H9 (cell line): ENCODE measurements around the gene ZFYVE28. TPM values are rescaled to one million over a fixed set of nuclear protein-coding genes. Genes with fewer than 3 reads are reported as not detected.

Experiments used
- DNase-seq: peaks from one replicate; pipeline ENCODE4 v3.0.0-alpha.2; 2017
- H2AFZ ChIP-seq: one replicate; pipeline ENCODE4 v1.6.1; 2013; ENCODE audit warnings: mild to moderate bottlenecking, low read length, control low read depth, moderate library complexity
- H2AK5ac ChIP-seq: 2 replicates; pipeline ENCODE4 v1.6.1; 2013; ENCODE audit warnings: low read length, control low read depth, mixed read lengths; ENCODE audit not compliant: insufficient read length
- H2BK120ac ChIP-seq: one replicate; pipeline ENCODE4 v1.6.1; 2013; ENCODE audit warnings: low read depth, mild to moderate bottlenecking, low read length, control low read depth, inconsistent platforms; ENCODE audit not compliant: poor library complexity, severe bottlenecking
- H2BK12ac ChIP-seq: 2 replicates; pipeline ENCODE4 v1.6.1; 2013; ENCODE audit warnings: low read length, control low read depth, mixed read lengths, low read depth; ENCODE audit not compliant: insufficient read length
- H2BK15ac ChIP-seq: 2 replicates; pipeline ENCODE4 v1.6.1; 2013; ENCODE audit warnings: low read depth, low read length, control low read depth
- H2BK20ac ChIP-seq: one replicate; pipeline ENCODE4 v1.6.1; 2013; ENCODE audit warnings: low read depth, mild to moderate bottlenecking, low read length, control low read depth, inconsistent platforms; ENCODE audit not compliant: poor library complexity, severe bottlenecking
- H2BK5ac ChIP-seq: 2 replicates; pipeline ENCODE4 v1.6.1; 2013; ENCODE audit warnings: low read length, control low read depth, mixed read lengths; ENCODE audit not compliant: insufficient read length
- H3K14ac ChIP-seq: 2 replicates; pipeline ENCODE4 v1.6.1; 2013; ENCODE audit warnings: low read length, control low read depth; ENCODE audit not compliant: insufficient read depth
- H3K18ac ChIP-seq: 2 replicates; pipeline ENCODE4 v1.6.1; 2013; ENCODE audit warnings: low read depth, mild to moderate bottlenecking, mixed read lengths, low read length, control low read depth; ENCODE audit not compliant: insufficient read length
- H3K23ac ChIP-seq: 2 replicates; pipeline ENCODE4 v1.6.1; 2013; ENCODE audit warnings: low read length, control low read depth, mixed read lengths, low read depth; ENCODE audit not compliant: insufficient read length
- H3K23me2 ChIP-seq: 2 replicates; pipeline ENCODE4 v1.6.1; 2013; ENCODE audit warnings: low read depth, mild to moderate bottlenecking, mixed read lengths, low read length, control low read depth; ENCODE audit not compliant: insufficient read length, poor library complexity, severe bottlenecking
- H3K27ac ChIP-seq: 2 replicates; pipeline ENCODE4 v1.5.1; 2013; ENCODE audit warnings: low read length, control low read depth, mixed read lengths, low read depth; ENCODE audit not compliant: insufficient read length
- H3K27me3 ChIP-seq: 2 replicates; pipeline ENCODE4 v1.6.1; 2013; ENCODE audit warnings: low read length, control low read depth, inconsistent platforms; ENCODE audit not compliant: insufficient read depth
- H3K4ac ChIP-seq: 2 replicates; pipeline ENCODE4 v1.6.1; 2013; ENCODE audit warnings: low read depth, mild to moderate bottlenecking, control low read depth, inconsistent platforms, low read length, moderate library complexity
- H3K4me1 ChIP-seq: 2 replicates; pipeline ENCODE4 v1.6.1; 2013; ENCODE audit warnings: low read length, control low read depth, inconsistent platforms; ENCODE audit not compliant: insufficient read depth
- H3K4me2 ChIP-seq: 2 replicates; pipeline ENCODE4 v1.6.1; 2013; ENCODE audit warnings: low read length, control low read depth, mixed read lengths; ENCODE audit not compliant: insufficient read length, insufficient read depth
- H3K56ac ChIP-seq: 2 replicates; pipeline ENCODE4 v1.6.1; 2013; ENCODE audit warnings: low read depth, mild to moderate bottlenecking, mixed read lengths, low read length, control low read depth; ENCODE audit not compliant: insufficient read length
- H3K79me1 ChIP-seq: 2 replicates; pipeline ENCODE4 v1.6.1; 2013; ENCODE audit warnings: low read depth, mild to moderate bottlenecking, moderate library complexity, low read length, control low read depth, inconsistent platforms; ENCODE audit not compliant: insufficient read depth, poor library complexity, severe bottlenecking
- H3K79me2 ChIP-seq: 2 replicates; pipeline ENCODE4 v1.6.1; 2013; ENCODE audit warnings: low read length, control low read depth, inconsistent platforms; ENCODE audit not compliant: insufficient read depth
- H3K9ac ChIP-seq: 2 replicates; pipeline ENCODE4 v1.6.1; 2013; ENCODE audit warnings: low read length, control low read depth, mixed read lengths; ENCODE audit not compliant: insufficient read length; ENCODE audit errors: extremely low read depth
- H3K9me3 ChIP-seq: one replicate; pipeline ENCODE4 v1.6.1; 2013; ENCODE audit warnings: low read depth, low read length, inconsistent platforms; ENCODE audit not compliant: control insufficient read depth
- H3T11ph ChIP-seq: one replicate; pipeline ENCODE4 v1.6.1; 2013; ENCODE audit warnings: mild to moderate bottlenecking, low read length, control low read depth, inconsistent platforms
- H4K20me1 ChIP-seq: one replicate; pipeline ENCODE4 v1.6.1; 2013; ENCODE audit not compliant: control insufficient read depth, insufficient read length, insufficient read depth
- H4K5ac ChIP-seq: 2 replicates; pipeline ENCODE4 v1.6.1; 2013; ENCODE audit warnings: low read depth, mild to moderate bottlenecking, mixed read lengths, low read length, control low read depth; ENCODE audit not compliant: insufficient read length
- H4K8ac ChIP-seq: replicated peaks from 2 replicates; pipeline ENCODE4 v1.6.1; 2013; ENCODE audit warnings: low read length, control low read depth, mixed read lengths, low read depth; ENCODE audit not compliant: insufficient read length
- H4K91ac ChIP-seq: 2 replicates; pipeline ENCODE4 v1.6.1; 2013; ENCODE audit warnings: low read depth, mild to moderate bottlenecking, moderate library complexity, mixed read lengths, low read length, control low read depth; ENCODE audit not compliant: insufficient read length
- H3K27ac Mint-ChIP-seq, 3 experiments: 2 replicates in 2 of 3; 3 replicates in 1 of 3; pipeline ENCODE4 v1.8.0; 2020 to 2021; ENCODE audit warnings: mixed read lengths in 3 of 3, mild to moderate bottlenecking in 1 of 3, moderate library complexity in 1 of 3
- H3K27me3 Mint-ChIP-seq: 2 replicates; pipeline ENCODE4 v1.8.0; 2021; ENCODE audit warnings: low read depth, mild to moderate bottlenecking, moderate library complexity, mixed read lengths
- H3K36me3 Mint-ChIP-seq, 3 experiments: 2 replicates in 2 of 3; 3 replicates in 1 of 3; pipeline ENCODE4 v1.8.0; 2020 to 2021; ENCODE audit warnings: low read depth in 3 of 3, mixed read lengths in 3 of 3; ENCODE audit not compliant: insufficient read depth in 1 of 3
- H3K4me1 Mint-ChIP-seq, 2 experiments: 2 replicates each; pipeline ENCODE4 v1.8.0; 2020; ENCODE audit warnings: mixed read lengths in 2 of 2
- H3K4me3 Mint-ChIP-seq, 2 experiments: 2 replicates in 1 of 2; 3 replicates in 1 of 2; pipeline ENCODE4 v1.8.0; 2020 to 2021; ENCODE audit warnings: mild to moderate bottlenecking in 2 of 2, mixed read lengths in 2 of 2, moderate library complexity in 1 of 2
- H3K9me3 Mint-ChIP-seq, 2 experiments: 2 replicates in 1 of 2; 3 replicates in 1 of 2; pipeline ENCODE4 v1.8.0; 2020; ENCODE audit warnings: mild to moderate bottlenecking in 2 of 2, mixed read lengths in 2 of 2, moderate library complexity in 1 of 2
- CTCF ChIP-seq: fragments of 200-600 bp; sonication (generic); conservative IDR thresholded peaks from 3 replicates; pipeline ENCODE4 v1.8.0; 2021; ENCODE audit warnings: antibody characterized with exemption, mild to moderate bottlenecking
- WGBS: extraction: QIAGEN DNeasy Blood & Tissue Kit; methylation state at CpG from one replicate; pipeline ENCODE4 v1.1.7; 2013; ENCODE audit warnings: missing lambda C conversion rate, low lambda C conversion rate, mixed read lengths; ENCODE audit not compliant: insufficient read length; ENCODE audit errors: extremely low coverage; 5-methylcytosine and 5-hydroxymethylcytosine counted together
- total RNA-seq: library from RNA; stranded (reverse); gene quantifications from 2 replicates; pipeline ENCODE4 v1.2.1, GENCODE V29; 2021

ZFYVE28 gene
- total RNA-seq, 1 experiment from 2014 or later, result 0.98 TPM

- H2AFZ ChIP-seq, result no peak overlapping the region
Observed at GRCh38 chr4:2284934-2285612, 133.4 kb downstream of the ZFYVE28 start.

More at GRCh38 chr4:2284934-2285612, 133.4 kb downstream of the ZFYVE28 start:
- no peak overlapping the region for H3K27ac ChIP-seq
- H3K79me1 ChIP-seq, result no peaks in the 10 kb centered on the region
- H3K23ac ChIP-seq, result no peak overlapping the region
- H2BK12ac ChIP-seq, result no peak overlapping the region
- no peak overlapping the region for H3K27ac Mint-ChIP-seq
- peaks cover 4 to 15% of the 10 kb centered on the region in 2 experiments; a peak in 3 of 4 replicates for H3K4me1 Mint-ChIP-seq
- no peak overlapping the region for H3K4me2 ChIP-seq
- no peak overlapping the region for H3K4ac ChIP-seq
- no peaks in the 10 kb centered on the region for H3K9me3 Mint-ChIP-seq
- H3K4me3 Mint-ChIP-seq, result no peak overlapping the region
- H4K91ac ChIP-seq, result no peak overlapping the region
- H2BK15ac ChIP-seq, result no peak overlapping the region
- H3K56ac ChIP-seq, result no peak overlapping the region
- no peak overlapping the region for H4K8ac ChIP-seq
- H2BK120ac ChIP-seq, result no peak overlapping the region
- H3K18ac ChIP-seq, result no peak overlapping the region
- no peak overlapping the region for H2BK5ac ChIP-seq
- no peaks in the 10 kb centered on the region for H4K20me1 ChIP-seq
- H3T11ph ChIP-seq, result no peak overlapping the region
- H3K4me1 ChIP-seq, result no peaks in the 10 kb centered on the region; the same call in 1 of the 2 replicates
- no CpG with 5 or more reads among the region's 15 CpGs for WGBS
- H3K27me3 ChIP-seq, result no peaks in the 10 kb centered on the region
- no peak overlapping the region for H2BK20ac ChIP-seq
- H2AK5ac ChIP-seq, result no peak overlapping the region
- no peaks in the 10 kb centered on the region for H3K9me3 ChIP-seq
- no peak overlapping the region for H3K14ac ChIP-seq
- H3K9ac ChIP-seq, result no peak overlapping the region
- no peak for TF ChIP-seq CTCF
- H3K36me3 Mint-ChIP-seq, result no peaks in the 10 kb centered on the region
- no peaks in the 10 kb centered on the region for H3K23me2 ChIP-seq
- no peak for DNase-seq
- no peaks in the 10 kb centered on the region for H3K79me2 ChIP-seq
- peaks cover 3% of the 10 kb centered on the region for H3K27me3 Mint-ChIP-seq
- no peak overlapping the region for H4K5ac ChIP-seq
